IPS-18c (cell line): Measurements from ENCODE around the gene ILF3.

Experiments
- H3K4me3 ChIP-seq: 2 replicates; pipeline ENCODE4 v1.7.0; 2013; ENCODE audit warnings: low read depth, mild to moderate bottlenecking, low read length, moderate library complexity; ENCODE audit not compliant: insufficient read depth
- H3K9me3 ChIP-seq: one replicate; pipeline ENCODE4 v1.6.1; 2013; ENCODE audit warnings: mild to moderate bottlenecking, low read length, moderate library complexity; ENCODE audit not compliant: control insufficient read depth, insufficient read depth

ILF3 gene

DNA sequence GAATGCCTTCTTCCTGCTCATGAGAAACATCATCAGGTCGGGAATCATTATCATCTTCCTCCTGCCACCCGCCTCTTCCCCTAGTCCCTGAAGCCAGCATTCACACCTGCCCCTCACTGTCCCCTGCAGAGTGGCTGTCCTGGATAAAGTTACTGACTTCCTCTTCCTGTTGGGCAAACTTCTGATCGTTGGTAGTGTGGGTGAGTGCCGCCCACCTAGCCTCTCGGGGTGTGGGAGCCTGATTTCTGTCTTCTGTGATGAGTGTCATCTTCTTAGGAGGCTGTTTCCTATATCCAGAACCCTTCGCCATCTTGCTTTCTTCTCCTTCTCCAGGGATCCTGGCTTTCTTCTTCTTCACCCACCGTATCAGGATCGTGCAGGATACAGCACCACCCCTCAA is 16.3 kb upstream of the ILF3 start:
- Histone ChIP-seq H3K4me3 (no peak overlapping the region), H3K9me3 (no peaks in the 10 kb centered on the region)

DNA sequence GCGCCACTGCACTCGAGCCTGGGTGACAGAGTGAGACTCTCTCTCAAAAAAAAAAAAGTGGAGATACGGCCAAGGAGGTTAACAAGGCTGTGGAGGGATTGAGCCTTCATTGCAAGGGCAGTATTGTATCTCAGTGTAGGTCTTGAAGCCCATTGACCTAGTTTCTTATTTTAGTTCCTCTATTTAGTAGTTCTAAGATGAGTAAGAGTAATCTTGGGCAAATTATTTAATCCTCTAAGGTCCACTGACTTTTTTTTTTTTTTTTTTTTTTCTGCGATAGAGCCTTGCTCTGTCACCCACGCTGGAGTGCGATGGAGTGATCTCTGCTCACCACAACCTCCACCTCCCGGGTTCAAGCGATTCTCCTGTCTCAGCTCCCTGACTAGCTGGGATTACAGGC is 14.3 kb upstream of the ILF3 start:
- Histone ChIP-seq H3K9me3 (no peaks in the 10 kb centered on the region), H3K4me3 (no peak overlapping the region)

DNA sequence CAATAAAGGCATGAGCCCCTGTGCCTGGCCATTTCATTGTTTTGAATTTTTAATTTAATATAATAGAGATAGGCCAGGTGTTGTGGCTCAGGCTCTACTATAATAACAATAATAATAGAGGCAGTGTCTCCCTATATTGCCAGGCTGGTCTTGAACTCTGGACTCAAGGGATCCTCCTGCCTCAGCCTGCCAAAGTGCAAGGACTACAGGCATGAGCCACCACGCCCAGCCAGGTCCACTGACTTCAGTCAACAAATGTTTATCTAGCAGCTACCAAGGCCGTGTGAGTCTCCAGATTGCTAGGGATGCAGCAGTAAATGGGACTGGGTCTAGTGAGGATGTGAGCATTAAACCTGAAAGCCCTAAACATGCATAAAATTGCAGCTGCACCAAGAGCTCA is 13.8 kb upstream of the ILF3 start:
- Histone ChIP-seq H3K4me3 (no peak overlapping the region), H3K9me3 (no peaks in the 10 kb centered on the region)

DNA sequence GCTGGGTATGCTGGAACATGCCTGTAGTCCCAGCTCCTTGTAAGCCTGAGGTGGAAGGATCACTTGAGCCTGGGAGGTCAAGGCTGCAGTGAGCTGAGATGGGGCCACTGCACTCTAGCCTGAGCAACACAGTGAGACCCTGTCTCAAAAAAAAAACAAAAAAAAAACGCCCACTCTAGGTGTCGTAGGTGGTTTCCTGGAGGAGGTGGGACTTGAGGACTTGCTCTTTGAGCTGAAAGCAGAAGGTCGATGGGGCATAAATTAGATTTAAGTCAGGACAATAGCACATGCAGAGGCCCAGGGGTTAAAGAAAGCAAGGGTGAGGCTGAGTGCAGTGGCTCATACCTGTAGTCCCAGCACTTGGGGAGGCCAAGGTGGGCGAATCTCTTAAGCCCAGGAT is 12.9 kb upstream of the ILF3 start:
- H3K4me3 ChIP-seq, result no peak overlapping the region
- H3K9me3 ChIP-seq, result no peaks in the 10 kb centered on the region

DNA sequence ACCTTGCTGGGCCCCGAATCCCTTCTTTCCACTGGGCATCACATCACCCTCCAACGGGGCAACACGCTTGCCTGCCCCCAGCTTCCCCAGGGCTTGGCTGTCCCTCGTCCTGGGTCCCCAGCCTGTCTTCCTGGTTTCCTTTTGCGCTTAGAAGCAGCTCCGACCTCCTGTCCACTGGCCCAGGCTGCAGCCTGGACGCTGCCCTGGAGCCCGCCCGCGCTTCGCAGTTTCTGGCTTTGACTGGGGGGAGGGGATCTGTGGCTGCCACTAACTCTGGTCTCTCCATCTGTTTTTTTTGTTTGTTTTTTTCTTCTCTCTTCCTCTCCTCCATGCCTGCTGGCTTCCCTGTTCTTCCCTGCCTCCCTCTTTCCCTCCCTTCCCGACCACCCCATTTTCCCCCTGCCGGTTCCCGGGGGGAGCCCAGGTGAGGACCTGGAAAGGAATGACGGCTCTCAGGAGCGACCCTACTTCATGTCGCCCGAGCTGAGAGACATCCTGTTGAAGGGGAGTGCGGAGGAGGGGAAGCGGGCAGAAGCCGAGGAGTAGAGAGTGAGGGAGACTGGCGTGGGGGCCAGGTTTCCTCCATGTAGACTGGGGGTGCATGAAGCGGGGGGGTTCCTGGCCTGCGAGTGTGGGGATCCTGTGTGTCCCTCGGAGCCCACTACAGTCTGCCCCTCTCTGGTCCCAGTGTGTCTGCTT is 11.5 kb upstream of the ILF3 start:
- Histone ChIP-seq H3K9me3 (no peaks in the 10 kb centered on the region), H3K4me3 (no peak overlapping the region)

DNA sequence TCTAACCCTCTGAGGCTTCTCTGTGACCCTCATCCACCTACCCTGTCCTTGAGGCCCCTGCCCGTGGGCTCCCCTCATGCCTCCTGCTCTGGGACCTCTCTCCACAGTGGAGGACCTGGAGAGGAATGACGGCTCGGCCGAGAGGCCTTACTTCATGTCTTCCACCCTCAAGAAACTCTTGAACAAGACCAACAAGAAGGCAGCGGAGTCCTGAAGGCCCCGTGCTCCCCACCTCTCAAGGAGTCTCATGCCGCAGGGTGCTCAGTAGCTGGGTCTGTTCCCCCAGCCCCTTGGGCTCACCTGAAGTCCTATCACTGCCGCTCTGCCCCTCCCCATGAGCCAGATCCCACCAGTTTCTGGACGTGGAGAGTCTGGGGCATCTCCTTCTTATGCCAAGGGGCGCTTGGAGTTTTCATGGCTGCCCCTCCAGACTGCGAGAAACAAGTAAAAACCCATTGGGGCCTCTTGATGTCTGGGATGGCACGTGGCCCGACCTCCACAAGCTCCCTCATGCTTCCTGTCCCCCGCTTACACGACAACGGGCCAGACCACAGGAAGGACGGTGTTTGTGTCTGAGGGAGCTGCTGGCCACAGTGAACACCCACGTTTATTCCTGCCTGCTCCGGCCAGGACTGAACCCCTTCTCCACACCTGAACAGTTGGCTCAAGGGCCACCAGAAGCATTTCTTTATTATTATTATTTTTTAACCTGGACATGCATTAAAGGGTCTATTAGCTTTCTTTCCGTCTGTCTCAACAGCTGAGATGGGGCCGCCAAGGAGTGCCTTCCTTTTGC is 10.8 kb upstream of the ILF3 start:
- Histone ChIP-seq H3K4me3 (no peak overlapping the region), H3K9me3 (no peaks in the 10 kb centered on the region)

DNA sequence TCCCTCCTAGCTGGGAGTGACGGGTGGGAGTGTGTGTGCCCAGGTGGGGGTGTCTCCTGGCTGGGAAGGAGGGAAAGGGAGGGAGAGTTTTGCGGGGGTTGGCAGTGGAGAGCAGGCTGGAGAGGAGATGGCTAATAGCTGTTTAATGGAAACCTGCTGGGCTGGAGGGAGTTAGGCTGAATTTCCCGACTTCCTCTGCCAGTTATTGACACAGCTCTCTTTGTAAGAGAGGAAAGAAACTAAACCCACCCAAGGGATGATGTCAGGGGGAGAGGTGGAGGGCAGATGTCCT is 10.2 kb upstream of the ILF3 start:
- H3K9me3 ChIP-seq, result no peaks in the 10 kb centered on the region
- H3K4me3 ChIP-seq, result no peak overlapping the region; the same call in 1 of the 2 replicates

DNA sequence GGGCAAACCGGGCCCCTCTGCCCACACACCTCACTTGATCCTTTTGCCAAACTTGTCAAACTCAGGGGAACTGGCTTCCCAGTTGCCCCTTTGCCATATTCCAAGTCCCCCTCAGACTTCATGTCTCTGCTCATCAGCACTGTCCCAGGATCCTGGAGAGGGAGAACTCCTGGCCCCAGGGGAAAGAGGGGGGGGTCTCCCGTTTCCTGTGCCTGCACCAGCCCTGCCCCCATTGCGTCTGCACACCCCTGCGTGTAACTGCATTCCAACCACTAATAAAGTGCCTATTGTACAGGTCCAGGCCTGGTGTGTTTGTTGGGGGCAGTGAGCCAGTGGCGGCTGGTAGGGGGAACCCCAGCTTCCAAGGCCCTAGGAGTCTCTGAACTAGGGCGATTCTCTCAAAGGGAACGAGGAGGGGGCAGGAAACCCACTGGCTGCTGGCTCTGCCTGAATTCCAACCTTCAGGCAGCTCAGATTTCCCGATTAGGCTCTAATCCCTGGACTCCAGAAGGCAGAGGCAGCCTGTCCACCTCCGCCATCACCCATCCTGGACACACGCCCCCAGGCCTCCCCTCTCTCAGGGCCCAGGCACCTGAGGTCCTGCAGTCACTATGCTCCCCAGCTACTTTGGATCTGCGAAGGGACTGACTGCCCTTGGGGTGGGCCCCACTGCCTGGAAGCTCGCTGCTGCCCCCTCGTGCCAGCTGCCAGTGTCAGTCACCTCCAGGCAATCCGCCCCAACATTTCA is 9.7 kb upstream of the ILF3 start:
- Histone ChIP-seq H3K4me3 (no peak overlapping the region; the same call in 1 of the 2 replicates), H3K9me3 (no peaks in the 10 kb centered on the region)

DNA sequence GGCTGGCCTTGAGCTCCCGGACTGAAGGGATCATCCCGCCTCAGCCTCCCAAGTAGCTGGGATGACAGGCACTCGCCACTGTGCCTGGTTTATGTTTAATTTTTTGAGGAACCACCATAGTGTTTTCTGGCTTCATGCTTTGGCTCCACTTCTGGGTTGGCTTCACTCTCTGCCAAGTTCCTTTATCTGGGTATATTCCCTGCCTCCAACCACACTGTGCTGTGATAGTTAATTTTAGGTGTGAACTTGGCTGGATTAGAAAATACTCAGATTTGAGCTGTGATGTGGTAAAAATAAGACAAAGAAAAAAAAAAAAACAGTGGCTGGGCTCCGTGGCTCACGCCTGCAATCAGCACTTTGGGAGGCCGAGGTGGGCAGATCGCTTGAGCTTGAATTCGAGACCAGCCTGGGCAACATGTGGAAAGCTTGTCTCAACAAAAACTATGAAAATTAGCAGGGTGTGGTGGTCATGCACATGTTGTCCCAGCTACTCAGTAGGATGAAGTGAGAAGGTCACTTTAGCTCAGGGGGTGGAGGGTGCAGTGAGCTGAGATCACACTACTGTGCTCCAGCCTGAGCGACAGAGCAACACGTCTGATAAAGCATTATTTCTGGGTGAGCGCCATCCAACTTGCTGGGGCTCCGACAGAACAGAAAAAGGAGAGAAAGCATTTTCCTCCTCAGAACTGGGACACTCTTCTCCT is 7.5 kb upstream of the ILF3 start:
- H3K9me3 ChIP-seq, result no peaks in the 10 kb centered on the region
- no peak overlapping the region for H3K4me3 ChIP-seq

DNA sequence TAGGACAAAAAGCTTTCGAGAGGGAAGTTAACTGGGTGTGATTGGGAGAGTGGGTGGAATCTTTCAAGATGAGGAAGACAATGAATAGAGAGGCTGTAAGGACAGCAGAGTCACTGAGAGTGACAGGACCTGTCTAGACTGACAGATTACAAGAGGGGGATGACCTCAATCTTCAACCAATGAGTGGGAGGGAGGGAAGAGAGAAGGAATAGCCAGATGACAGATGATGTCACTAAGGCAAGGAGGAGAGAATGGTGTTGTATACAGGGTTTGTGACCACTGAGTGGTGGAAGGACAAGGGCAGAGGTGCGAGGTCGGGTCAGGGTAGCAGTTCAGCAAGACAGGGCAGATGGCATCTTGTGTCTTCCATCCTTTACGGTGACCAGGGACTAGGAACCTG is 5.8 kb upstream of the ILF3 start:
- Histone ChIP-seq H3K4me3 (no peak overlapping the region), H3K9me3 (no peaks in the 10 kb centered on the region)

DNA sequence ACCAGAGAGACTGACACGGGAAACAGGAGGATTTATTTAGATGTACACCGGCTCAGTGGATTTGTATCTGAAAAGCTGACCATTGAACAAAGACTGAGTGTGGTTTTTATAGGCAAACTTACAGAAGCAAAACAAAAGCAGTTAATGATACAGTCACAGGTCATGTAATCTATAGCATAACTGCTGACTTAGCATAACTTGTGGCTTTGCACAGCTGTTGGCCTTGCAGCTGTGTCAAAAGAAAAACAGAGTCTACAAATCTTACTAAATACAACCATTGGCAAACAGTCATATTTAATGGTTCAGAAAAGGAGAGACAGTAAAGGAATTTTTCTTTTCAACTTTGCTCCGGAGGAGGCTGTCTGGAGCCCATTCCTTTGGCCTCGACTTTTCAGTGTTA is 2.3 kb upstream of the ILF3 start:
- Histone ChIP-seq H3K9me3 (no peaks in the 10 kb centered on the region), H3K4me3 (no peak overlapping the region)

DNA sequence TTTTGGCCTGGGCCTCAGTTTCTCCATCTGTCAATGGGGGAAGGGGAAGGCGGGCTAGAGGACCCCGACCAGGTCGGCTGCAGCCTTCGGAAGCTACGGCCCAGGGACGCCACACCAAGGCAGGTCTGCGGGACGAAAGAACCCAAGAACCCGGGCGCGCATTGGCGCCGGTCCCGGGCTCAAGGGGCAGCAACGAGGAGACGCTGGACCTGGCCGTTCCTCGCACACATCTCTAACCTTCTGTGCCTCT is 739 bp upstream of the ILF3 start:
- Histone ChIP-seq H3K4me3 (peak overlapping the region; percentile 93), H3K9me3 (no peaks in the 10 kb centered on the region)

DNA sequence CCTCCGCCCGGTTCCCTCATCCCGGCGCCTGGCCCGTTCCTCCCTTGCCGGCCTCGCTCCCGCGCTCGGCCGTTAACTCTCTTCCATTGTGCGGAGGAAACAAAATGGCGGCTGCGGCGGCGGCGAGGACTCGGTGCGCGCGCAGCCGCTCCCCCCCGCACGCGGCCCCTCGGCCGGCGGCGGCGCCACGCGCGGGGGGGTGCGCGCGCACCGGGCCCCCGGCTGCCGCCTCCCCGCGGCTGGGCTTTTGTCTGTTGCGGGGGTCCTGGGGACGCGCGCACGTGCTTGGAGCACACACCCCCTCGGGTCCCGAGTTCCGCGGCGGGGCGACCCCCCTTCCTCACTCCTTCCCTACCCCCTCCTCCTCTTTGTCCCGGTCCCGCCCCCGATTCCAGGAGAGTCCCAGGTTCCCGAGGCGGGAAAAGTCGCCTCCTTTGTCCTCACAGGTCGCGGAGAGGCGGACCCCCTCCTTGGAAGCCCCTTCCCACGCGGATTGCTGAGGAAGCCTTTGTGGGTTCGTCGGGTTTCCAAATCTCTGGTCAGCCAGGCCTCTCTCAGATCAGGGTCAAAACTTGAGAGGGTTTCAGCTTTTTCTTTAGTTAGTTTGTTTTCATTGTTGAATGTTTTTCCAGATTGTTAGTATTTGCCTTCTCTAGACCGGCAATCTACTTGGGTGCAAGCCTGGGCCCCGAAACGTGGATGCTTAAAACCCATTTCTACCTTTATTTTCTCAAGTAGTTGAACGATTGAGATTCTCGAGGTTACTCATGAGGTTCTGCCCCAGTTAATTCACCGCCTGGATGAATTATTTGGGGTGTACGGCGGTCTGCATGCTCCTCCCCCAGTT is 687 bp downstream of the ILF3 start:
- H3K4me3 ChIP-seq, result peak overlapping the region; percentile 69
- no peaks in the 10 kb centered on the region for H3K9me3 ChIP-seq

DNA sequence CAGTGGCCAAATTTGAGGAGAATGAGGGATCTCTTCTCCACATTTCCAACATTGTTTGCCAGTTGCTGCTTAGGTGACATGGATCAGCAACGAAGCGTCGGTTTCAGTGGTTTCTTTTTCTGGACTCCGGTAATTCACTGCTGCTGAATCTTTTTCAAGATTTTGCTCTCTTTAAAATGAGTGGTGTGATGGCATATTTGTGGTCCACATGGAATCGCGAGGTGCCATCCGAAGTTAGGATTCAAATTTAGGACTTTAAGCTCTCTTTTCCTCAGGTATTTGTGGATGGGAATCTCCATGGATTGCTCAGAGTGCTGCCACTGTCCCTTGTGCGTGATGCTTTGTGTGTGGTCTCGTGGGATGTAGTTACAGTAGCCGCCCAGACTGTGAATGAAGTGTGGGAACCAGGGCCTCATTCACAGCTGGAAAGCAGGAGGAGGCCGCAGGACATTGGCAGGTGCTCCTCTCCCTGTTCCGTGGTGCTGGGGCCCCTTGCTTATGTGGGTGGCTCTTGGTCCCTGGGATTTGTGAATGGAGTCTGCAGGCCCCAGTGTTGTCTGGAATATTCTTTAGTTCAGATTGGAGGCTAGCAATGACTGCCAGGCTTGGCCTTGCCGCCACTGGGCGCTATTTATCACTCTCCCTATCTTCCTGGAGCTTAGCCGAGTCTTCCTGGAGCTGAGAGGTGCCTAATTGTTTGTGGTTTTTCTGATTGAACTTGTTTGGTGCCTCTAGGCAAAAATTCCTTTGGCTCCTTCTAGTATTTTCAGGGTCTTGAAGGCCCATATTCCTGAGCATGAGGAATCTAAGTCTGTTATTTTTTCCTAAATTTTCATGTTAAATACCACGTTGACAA is 1.5 kb downstream of the ILF3 start:
- no peaks in the 10 kb centered on the region for H3K9me3 ChIP-seq
- H3K4me3 ChIP-seq, result peak overlapping the region; percentile 69

DNA sequence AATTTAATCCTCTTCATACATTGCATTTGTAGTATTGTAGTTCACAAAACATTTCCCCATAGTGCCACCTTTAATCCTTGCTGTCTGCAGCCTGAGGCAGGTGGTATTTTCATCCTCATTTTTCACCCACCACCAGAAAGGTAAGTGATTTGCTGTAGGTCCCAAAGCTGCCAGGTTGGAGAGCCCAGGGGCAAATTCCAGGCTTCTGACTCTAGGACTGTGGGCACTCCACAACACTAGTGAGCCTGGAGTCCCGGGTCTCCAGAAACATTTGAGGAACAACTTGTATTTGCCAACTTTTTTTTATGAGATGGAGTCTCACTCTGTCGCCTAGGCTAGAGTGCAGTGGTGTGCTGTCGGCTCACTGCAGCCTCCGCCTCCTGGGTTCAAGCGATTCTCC is 6.2 kb downstream of the ILF3 start:
- H3K4me3 ChIP-seq, result no peak overlapping the region
- H3K9me3 ChIP-seq, result no peaks in the 10 kb centered on the region

DNA sequence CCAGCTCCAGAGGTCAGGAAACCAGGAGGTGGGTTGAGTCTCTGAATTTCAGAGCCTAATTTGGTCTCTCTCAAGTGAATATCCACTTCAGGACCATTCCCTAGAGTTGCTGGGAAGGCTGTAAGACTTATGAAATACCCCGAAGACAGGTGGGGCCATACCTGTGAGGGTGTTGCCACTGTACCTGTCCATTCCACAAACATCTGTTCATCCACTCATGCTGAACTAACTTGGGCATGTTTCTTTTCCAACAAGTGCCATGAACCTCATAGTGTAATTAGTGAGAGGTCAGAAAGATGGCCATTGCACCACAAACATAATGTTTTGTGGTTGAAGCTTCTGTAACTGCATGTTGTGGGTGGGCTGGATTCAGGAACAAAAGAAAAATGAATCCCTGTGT is 7.8 kb downstream of the ILF3 start:
- Histone ChIP-seq H3K4me3 (no peak overlapping the region), H3K9me3 (no peaks in the 10 kb centered on the region)
